NCI-H460 (cell line): Measurements from ENCODE around the gene KCNIP4. TPM values are rescaled to one million over a fixed set of nuclear protein-coding genes. Genes with fewer than 3 reads are reported as not detected.
A peak's percentile ranks its signal among the peaks of the same experiment; 100 is the strongest.

Source experiments
- DNase-seq: peaks from one replicate; pipeline ENCODE4 v3.0.0-alpha.2; 2016; ENCODE audit warnings: low read depth; ENCODE audit errors: extremely low read depth
- total RNA-seq: library from RNA; depleted of rRNA; stranded (reverse); fragments of >200 nt; shearing (Covaris generic); gene quantifications from 2 replicates; pipeline ENCODE4 v1.2.3, GENCODE V29; 2014

The KCNIP4 gene
- total RNA-seq, 1 experiment from 2014 or later: not detected

- DNase-seq: no peak
Observed at GRCh38 chr4:21709761-21710160, 238.8 kb downstream of the KCNIP4 start.

DNA sequence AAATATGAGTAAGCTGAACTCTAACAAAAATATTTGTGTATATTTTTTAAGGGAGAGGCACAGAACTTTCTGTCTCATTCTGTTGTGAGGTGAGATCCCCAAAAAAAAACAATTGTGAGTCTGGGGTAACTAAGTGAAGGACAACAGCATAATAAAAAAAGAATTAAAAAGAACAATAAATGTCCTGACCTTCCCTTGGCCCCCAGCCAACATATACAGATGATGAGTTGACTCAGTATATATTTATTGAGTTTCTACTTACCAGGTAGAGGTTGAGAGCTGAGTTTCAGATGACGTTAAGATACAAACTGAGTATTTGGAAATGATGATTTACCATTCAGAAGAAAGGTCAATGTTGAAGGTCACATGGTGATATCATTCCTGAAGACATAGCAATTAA lies 239.5 kb downstream of the KCNIP4 start:
- no peak for DNase-seq

DNA sequence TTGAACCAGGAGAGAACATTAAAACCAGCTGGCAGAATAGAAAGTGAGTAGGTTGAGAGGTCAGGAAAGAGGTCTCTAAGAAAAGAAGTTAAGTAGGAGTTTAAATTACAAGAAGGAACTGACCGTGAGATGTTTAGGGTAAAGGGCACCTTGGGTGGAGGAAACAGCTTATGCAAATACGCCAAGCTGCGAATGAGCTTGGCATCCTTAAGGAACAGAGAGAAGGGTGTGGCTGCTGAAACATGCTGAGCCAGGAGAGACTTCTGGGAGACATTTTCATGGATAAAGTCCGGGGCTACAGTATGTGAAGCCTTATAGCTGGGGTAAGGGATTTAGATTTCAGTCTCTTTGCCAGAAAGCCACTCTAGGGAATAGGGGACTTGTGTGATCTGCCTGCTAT lies 249.1 kb downstream of the KCNIP4 start:
- no peak for DNase-seq

- peak; percentile 49 for DNase-seq
Observed at GRCh38 chr4:21697583-21697982, 251.0 kb downstream of the KCNIP4 start.

DNA sequence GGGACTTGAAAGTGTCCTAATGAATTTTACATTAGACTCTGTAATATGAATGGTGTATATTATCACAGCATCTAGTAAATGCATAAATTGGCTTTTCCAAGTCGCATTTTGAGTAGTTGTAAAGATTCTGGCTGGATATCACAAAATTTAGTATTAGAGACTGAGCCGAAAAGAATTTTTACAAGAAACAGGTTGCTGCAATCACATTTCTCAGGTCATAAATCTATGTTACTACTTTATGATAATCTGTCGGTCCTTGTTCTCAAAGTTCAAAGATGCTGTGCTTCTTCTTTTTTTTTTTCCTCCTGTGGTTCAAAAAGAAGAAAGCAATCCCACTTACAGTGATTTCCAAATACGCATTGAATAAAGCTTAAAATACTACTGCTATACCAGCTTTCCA lies 253.4 kb downstream of the KCNIP4 start:
- no peak for DNase-seq

GRCh38 chr4:21692241-21692640 lies 256.3 kb downstream of the KCNIP4 start:
- DNase-seq: no peak

DNA sequence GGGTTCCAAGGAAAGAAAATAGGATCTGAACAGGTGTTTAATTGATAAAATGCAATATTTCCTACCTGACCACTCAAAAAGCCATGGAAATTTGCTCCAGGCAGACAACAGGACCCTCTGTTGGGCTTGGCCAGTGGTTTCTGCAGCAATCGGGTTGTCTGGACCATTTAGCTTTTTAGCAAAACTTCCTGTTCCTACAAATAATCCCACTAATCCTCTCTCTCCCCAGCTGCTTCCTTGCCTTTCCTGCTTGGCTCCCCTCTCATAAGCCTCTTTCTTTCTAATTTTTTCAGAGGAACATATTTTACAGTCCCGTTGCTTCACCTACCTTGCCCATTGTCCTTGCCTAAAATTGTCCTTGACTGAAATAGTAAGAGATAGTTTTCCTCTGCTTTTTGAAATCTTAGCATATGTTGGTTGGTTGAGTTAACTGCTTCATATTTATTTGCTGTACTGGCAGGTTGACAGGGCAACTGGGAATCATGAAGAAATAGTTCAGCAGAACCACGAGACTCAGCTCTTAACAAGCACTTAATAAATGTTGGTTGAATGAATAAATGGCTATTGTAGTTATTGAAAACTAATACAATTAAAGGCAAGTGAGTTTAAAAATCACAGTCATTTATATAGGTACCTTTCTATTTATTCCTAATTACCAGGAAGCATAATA lies 259.8 kb downstream of the KCNIP4 start:
- DNase-seq: no peak

DNA sequence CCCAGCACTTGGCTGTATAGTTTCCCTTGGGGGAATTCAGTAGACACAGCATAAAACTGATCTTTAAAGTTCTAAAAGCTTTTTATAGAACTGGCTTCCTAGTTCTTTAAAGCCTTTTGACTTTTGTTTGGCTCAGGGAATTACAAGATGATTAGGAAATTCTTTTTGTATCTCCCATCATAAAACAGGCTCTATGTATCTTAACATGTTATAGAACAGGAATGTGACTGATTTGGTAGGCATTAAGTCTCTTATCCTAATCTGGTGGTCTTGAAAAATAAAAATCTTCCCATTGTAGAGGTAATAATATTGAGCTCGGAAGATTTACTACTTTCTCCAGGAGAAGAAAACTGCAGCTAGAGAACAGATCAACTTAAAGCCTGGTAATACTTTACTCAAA lies 262.7 kb downstream of the KCNIP4 start:
- no peak for DNase-seq

DNA sequence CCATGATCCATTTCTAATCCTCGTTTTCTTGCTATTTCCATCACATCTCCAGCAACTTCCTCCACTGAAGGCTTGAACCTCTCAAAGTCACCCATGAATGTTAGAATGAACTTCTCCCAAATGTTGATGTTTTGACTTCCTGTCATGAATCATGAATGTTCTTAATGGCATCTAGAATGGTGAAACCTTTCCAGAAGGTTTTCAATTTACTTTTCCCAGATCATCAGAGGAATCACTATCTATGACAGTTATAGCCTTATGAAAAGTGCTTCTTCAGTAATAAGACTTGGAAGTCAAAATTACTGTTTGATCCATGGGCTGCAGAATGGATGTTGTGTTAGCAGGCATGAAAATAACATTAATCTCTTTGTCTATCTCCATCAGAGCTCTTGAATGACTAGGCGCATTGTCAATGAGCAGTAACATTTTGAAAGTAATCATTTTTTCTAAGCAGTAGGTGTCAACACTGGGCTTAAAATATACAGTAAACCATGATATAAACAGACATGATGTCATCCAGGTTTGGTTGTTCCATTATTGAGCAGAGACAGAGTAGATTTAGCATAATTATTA lies 268.2 kb downstream of the KCNIP4 start:
- DNase-seq: no peak

GRCh38 chr4:21678711-21679110 lies 269.9 kb downstream of the KCNIP4 start:
- DNase-seq: no peak

- no peak for DNase-seq
Observed at GRCh38 chr4:21677173-21677572, 271.4 kb downstream of the KCNIP4 start.

DNA sequence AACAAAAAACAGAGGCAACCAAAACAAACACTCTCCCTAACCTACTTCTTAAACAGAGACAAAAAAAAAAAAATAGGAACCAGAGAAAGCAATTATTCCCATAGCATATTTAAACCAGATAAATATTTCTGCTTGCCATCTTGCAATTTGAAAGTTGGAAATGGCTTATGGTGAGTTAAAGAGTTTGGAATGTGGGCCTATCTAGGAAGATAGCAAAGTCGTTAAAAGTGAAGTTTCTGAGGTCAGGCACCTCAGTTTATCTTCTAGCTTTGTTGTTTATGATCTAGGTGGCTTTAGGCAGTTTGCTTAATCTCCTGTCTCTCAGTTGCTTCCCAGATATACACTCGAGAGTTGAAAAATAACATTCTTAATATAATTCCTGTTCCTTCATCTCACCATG lies 284.2 kb downstream of the KCNIP4 start:
- DNase-seq: no peak

GRCh38 chr4:21656832-21657231 lies 291.7 kb downstream of the KCNIP4 start:
- DNase-seq: peak; percentile 6

DNA sequence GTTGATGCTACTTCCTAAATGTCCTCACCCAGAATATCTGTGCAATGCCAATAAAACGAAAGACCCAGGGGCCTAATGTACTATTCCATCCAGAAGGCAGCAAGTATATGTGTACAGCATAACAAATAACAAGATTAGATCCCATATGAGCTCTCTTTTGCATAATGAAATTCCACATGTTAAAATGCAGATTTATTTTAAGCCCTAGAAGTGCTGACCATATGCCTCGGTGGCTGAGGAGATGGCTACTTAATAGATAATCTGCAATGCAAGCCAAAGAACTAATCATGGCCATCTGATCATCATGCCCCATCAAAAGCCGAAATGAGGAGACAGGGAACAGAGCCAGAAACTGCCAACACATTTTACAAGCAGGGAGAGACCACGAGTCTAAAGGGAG lies 293.5 kb downstream of the KCNIP4 start:
- no peak for DNase-seq

- DNase-seq: no peak
Observed at GRCh38 chr4:21652508-21653231, 295.9 kb downstream of the KCNIP4 start.

- no peak for DNase-seq
Observed at GRCh38 chr4:21649391-21650090, 299.0 kb downstream of the KCNIP4 start.

DNA sequence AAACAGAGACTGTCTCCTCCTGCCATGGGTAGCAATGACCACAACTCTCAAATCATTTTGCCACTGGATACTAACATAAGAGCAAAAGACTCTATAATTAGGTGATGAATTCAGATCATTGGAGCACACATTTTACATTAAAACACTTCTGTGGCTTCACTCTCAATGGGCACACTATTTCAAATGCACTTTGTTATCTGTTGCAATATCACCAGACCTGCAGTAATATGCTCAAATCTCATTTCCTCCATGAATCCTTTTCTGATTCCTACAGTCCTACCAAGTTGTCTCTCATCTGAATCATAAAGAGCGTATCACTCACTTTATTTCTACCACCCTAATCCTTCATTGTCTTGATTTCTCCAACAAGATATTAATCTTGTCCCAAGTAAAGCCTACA lies 302.8 kb downstream of the KCNIP4 start:
- no peak for DNase-seq

GRCh38 chr4:21641696-21642095 lies 306.9 kb downstream of the KCNIP4 start:
- DNase-seq: no peak

DNA sequence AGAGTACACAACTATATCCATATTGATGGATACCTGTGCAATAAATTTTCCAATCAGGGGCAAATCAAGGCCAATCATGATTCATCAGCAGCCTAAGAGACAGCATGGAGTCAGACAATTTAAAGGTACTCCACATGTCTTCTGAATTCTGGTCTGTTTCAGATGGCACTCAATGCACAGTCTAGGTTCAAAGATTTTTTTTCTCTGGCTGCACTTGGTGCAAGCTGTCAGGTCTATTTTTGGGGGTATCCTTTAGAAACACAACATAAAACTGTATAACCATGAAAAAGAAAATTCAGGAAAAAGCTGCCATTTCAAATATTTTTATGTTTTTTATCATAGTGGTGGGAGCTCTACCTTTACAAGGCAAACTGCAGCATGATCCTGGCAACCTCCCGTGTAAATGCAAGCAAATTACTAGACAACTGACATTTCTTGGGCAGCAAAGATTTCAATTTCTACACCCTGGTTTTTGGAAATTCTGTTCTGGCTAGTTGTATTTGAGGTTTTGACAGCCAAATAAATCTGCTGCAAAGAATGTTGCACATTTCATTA lies 310.3 kb downstream of the KCNIP4 start:
- DNase-seq: no peak

GRCh38 chr4:21628916-21629610 lies 319.5 kb downstream of the KCNIP4 start:
- no peak for DNase-seq
